Measurements from ENCODE around the gene FARS2.

The FARS2 gene

GRCh38 chr6:5338177-5338960 lies 77.1 kb downstream of the FARS2 start:
- no peak for TF ChIP-seq GATA3 (IDR thresholded peaks at IDR 0.05; ENCODE audit: low read depth, low read length)
- TF ChIP-seq GATA2 (IDR thresholded peaks at IDR 0.05; ENCODE audit: low read depth, low read length), result no peak

- no peak for TF ChIP-seq GATA3 (IDR thresholded peaks at IDR 0.05; ENCODE audit: low read depth, low read length)
- TF ChIP-seq GATA2 (IDR thresholded peaks at IDR 0.05; ENCODE audit: low read depth, low read length), result no peak
Measured at GRCh38 chr6:5339786-5340185, 78.5 kb downstream of the FARS2 start.

- TF ChIP-seq GATA2 (IDR thresholded peaks at IDR 0.05; ENCODE audit: low read depth, low read length), result no peak
- TF ChIP-seq GATA3 (IDR thresholded peaks at IDR 0.05; ENCODE audit: low read depth, low read length), result no peak
Measured at GRCh38 chr6:5341845-5342244, 80.5 kb downstream of the FARS2 start.

GRCh38 chr6:5343998-5344397 lies 82.7 kb downstream of the FARS2 start:
- no peak for TF ChIP-seq GATA2 (IDR thresholded peaks at IDR 0.05; ENCODE audit: low read depth, low read length)
- no peak for TF ChIP-seq GATA3 (IDR thresholded peaks at IDR 0.05; ENCODE audit: low read depth, low read length)

- TF ChIP-seq GATA3 (IDR thresholded peaks at IDR 0.05; ENCODE audit: low read depth, low read length), result no peak
- no peak for TF ChIP-seq GATA2 (IDR thresholded peaks at IDR 0.05; ENCODE audit: low read depth, low read length)
Measured at GRCh38 chr6:5345324-5345723, 84.0 kb downstream of the FARS2 start.

GRCh38 chr6:5351552-5352210 lies 90.4 kb downstream of the FARS2 start:
- TF ChIP-seq GATA2 (IDR thresholded peaks at IDR 0.05; ENCODE audit: low read depth, low read length) (no peak), GATA3 (IDR thresholded peaks at IDR 0.05; ENCODE audit: low read depth, low read length) (no peak)

GRCh38 chr6:5353971-5354370 lies 92.7 kb downstream of the FARS2 start:
- TF ChIP-seq GATA3 (IDR thresholded peaks at IDR 0.05; ENCODE audit: low read depth, low read length) (no peak), GATA2 (IDR thresholded peaks at IDR 0.05; ENCODE audit: low read depth, low read length) (no peak)

GRCh38 chr6:5357486-5357885 lies 96.2 kb downstream of the FARS2 start:
- TF ChIP-seq GATA2 (IDR thresholded peaks at IDR 0.05; ENCODE audit: low read depth, low read length), result no peak
- TF ChIP-seq GATA3 (IDR thresholded peaks at IDR 0.05; ENCODE audit: low read depth, low read length), result no peak

GRCh38 chr6:5359417-5359816 lies 98.1 kb downstream of the FARS2 start:
- TF ChIP-seq GATA2 (IDR thresholded peaks at IDR 0.05; ENCODE audit: low read depth, low read length) (no peak; the same call in 1 of the 2 replicates), GATA3 (IDR thresholded peaks at IDR 0.05; ENCODE audit: low read depth, low read length) (no peak)

- TF ChIP-seq GATA2 (IDR thresholded peaks at IDR 0.05; ENCODE audit: low read depth, low read length) (no peak), GATA3 (IDR thresholded peaks at IDR 0.05; ENCODE audit: low read depth, low read length) (no peak)
Measured at GRCh38 chr6:5361396-5361795, 100.1 kb downstream of the FARS2 start.

GRCh38 chr6:5365436-5366195 lies 104.3 kb downstream of the FARS2 start:
- TF ChIP-seq GATA3 (IDR thresholded peaks at IDR 0.05; ENCODE audit: low read depth, low read length) (no peak), GATA2 (IDR thresholded peaks at IDR 0.05; ENCODE audit: low read depth, low read length) (no peak)

GRCh38 chr6:5366941-5367340 lies 105.6 kb downstream of the FARS2 start:
- TF ChIP-seq GATA2 (IDR thresholded peaks at IDR 0.05; ENCODE audit: low read depth, low read length), result no peak
- TF ChIP-seq GATA3 (IDR thresholded peaks at IDR 0.05; ENCODE audit: low read depth, low read length), result no peak

- TF ChIP-seq GATA3 (IDR thresholded peaks at IDR 0.05; ENCODE audit: low read depth, low read length), result no peak
- TF ChIP-seq GATA2 (IDR thresholded peaks at IDR 0.05; ENCODE audit: low read depth, low read length), result no peak
Measured at GRCh38 chr6:5367510-5367909, 106.2 kb downstream of the FARS2 start.

GRCh38 chr6:5373430-5373829 lies 112.1 kb downstream of the FARS2 start:
- TF ChIP-seq GATA3 (IDR thresholded peaks at IDR 0.05; ENCODE audit: low read depth, low read length) (no peak), GATA2 (IDR thresholded peaks at IDR 0.05; ENCODE audit: low read depth, low read length) (no peak)
